DOHH2 (cell line): Measurements from ENCODE around the gene RPAP3.

Experiments used
- H3F3A ChIP-seq: fragments of 200-600 bp; sonication (generic), shearing (Covaris generic); 2 replicates; pipeline ENCODE4 v1.6.0; 2016; ENCODE audit warnings: antibody characterized with exemption, mild to moderate bottlenecking; ENCODE audit not compliant: control insufficient read depth, insufficient read depth
- H3K27ac ChIP-seq: fragments of 200-600 bp; sonication (generic); 2 replicates; pipeline ENCODE4 v1.5.1; 2014; ENCODE audit warnings: low read depth, mild to moderate bottlenecking, low read length, moderate library complexity
- H3K27me3 ChIP-seq: fragments of 200-600 bp; sonication (generic); 2 replicates; pipeline ENCODE4 v1.6.1; 2014; ENCODE audit warnings: mild to moderate bottlenecking, low read length, mixed read lengths; ENCODE audit not compliant: control insufficient read depth
- H3K36me3 ChIP-seq: fragments of 200-600 bp; sonication (generic); 2 replicates; pipeline ENCODE4 v1.6.1; 2014; ENCODE audit warnings: mild to moderate bottlenecking, low read length, moderate library complexity, mixed read lengths; ENCODE audit not compliant: control insufficient read depth
- H3K4me1 ChIP-seq: fragments of 200-600 bp; sonication (generic); 2 replicates; pipeline ENCODE4 v1.6.1; 2014; ENCODE audit warnings: mild to moderate bottlenecking, low read length, mixed read lengths; ENCODE audit not compliant: control insufficient read depth
- H3K4me2 ChIP-seq: fragments of 200-600 bp; sonication (generic); 2 replicates; pipeline ENCODE4 v1.6.0; 2014; ENCODE audit warnings: mild to moderate bottlenecking, low read length, moderate library complexity
- H3K4me3 ChIP-seq: fragments of 200-600 bp; sonication (generic); 2 replicates; pipeline ENCODE4 v1.5.1; 2014; ENCODE audit warnings: mild to moderate bottlenecking, low read length, mixed read lengths
- H3K79me2 ChIP-seq: fragments of 200-600 bp; sonication (generic); 2 replicates; pipeline ENCODE4 v1.6.1; 2014; ENCODE audit warnings: mild to moderate bottlenecking, low read length, mixed read lengths; ENCODE audit not compliant: control insufficient read depth
- H3K9me2 ChIP-seq: fragments of 200-600 bp; sonication (generic); replicated peaks from 2 replicates; pipeline ENCODE4 v1.6.1; 2014; ENCODE audit warnings: mild to moderate bottlenecking, low read length, mixed read lengths; ENCODE audit not compliant: control insufficient read depth
- H3K9me3 ChIP-seq: fragments of 200-600 bp; sonication (generic); 2 replicates; pipeline ENCODE4 v1.6.1; 2014; ENCODE audit warnings: antibody characterized with exemption, low read length, mixed read lengths; ENCODE audit not compliant: control insufficient read depth, insufficient read depth
- H4K20me1 ChIP-seq: fragments of 200-600 bp; sonication (generic); 2 replicates; pipeline ENCODE4 v1.6.0; 2014; ENCODE audit warnings: low read depth, mild to moderate bottlenecking, antibody characterized with exemption, low read length, moderate library complexity; ENCODE audit not compliant: control insufficient read depth, insufficient read depth
- EZH2phosphoT487 ChIP-seq: fragments of 200-600 bp; sonication (generic); IDR thresholded peaks from 2 replicates; pipeline ENCODE4 v1.6.1; 2017; ENCODE audit warnings: borderline replicate concordance, mild to moderate bottlenecking, antibody characterized with exemption, low read length, moderate library complexity, mixed read lengths
- TF ChIP-seq, protein P1 (sequence below): fragments of 200-600 bp; sonication (generic); IDR thresholded peaks from one replicate; pipeline ENCODE4 v1.5.1; 2014; ENCODE audit warnings: antibody characterized with exemption, mild to moderate bottlenecking, low read depth, low read length; ENCODE audit not compliant: poor library complexity, severe bottlenecking

The RPAP3 gene

DNA sequence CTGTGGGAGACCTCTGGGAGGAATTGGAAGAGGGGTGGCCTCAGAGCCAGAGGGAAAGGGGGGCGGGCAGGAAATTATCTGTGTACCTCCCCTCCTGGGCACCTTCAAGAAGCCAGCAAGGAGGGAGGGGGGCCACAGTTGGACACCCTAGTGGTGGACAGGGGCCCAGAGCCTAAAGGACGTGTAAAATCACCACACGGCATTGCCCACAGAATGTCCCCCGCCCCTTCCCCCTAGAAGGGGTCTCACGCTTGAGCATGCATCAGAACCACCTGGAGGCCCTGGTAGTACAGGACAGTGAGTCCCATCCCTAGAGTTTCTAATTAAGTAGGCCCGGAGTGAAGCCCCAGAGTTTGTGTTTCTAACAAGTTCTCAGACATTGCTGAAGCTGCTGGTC is 11.2 kb upstream of the RPAP3 start:
- Histone ChIP-seq H3K9me3 (no peaks in the 10 kb centered on the region), H3K4me3 (no peak overlapping the region), H3K4me2 (peak overlapping the region; percentile 17), H3K27me3 (no peaks in the 10 kb centered on the region), H3K79me2 (no peaks in the 10 kb centered on the region), H3K36me3 (no peaks in the 10 kb centered on the region), H3K27ac (no peak overlapping the region), H3K9me2 (no peaks in the 10 kb centered on the region), H3F3A (peaks cover 4% of the 10 kb centered on the region; the same call in 1 of the 2 replicates), H4K20me1 (no peaks in the 10 kb centered on the region), H3K4me1 (peaks cover 24% of the 10 kb centered on the region)
- no peak for TF ChIP-seq EZH2phosphoT487
- TF ChIP-seq, protein P1, sequence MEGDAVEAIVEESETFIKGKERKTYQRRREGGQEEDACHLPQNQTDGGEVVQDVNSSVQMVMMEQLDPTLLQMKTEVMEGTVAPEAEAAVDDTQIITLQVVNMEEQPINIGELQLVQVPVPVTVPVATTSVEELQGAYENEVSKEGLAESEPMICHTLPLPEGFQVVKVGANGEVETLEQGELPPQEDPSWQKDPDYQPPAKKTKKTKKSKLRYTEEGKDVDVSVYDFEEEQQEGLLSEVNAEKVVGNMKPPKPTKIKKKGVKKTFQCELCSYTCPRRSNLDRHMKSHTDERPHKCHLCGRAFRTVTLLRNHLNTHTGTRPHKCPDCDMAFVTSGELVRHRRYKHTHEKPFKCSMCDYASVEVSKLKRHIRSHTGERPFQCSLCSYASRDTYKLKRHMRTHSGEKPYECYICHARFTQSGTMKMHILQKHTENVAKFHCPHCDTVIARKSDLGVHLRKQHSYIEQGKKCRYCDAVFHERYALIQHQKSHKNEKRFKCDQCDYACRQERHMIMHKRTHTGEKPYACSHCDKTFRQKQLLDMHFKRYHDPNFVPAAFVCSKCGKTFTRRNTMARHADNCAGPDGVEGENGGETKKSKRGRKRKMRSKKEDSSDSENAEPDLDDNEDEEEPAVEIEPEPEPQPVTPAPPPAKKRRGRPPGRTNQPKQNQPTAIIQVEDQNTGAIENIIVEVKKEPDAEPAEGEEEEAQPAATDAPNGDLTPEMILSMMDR: no peak

DNA sequence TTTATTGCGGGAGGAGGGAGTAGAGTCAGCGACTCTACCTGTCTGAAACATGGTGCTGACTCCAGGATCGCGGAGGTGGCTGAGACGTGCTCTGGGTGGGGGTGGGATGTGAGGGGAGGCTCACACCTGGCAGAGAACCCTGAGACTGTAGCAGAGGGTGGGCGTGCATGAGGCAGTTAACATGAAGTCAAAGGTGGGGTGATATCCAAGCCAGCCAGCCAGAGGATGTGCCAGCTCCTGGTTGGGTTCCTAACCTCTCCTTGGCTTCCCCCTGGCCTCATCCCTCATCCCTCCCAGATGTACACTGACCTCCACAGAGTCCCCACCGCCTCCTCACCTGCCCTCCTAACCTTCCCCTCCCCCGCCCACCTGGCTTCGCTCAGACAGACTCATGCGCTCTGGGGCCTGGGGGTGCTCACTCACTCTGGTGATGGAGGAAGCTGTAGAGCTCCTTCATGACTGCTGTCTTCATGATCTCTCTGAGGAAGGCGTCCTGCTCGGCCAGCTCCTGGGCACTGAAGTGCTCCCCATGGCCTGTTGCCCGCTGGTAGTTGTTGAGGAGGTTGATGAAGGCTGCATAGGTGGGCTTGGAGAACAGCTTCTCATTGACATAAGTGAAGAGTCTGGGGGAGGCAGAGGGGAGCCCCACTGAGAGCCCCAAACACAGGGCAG is 10.2 kb upstream of the RPAP3 start:
- TF ChIP-seq EZH2phosphoT487: no peak
- TF ChIP-seq, protein P1: no peak
- H3K9me3 ChIP-seq: no peaks in the 10 kb centered on the region

DNA sequence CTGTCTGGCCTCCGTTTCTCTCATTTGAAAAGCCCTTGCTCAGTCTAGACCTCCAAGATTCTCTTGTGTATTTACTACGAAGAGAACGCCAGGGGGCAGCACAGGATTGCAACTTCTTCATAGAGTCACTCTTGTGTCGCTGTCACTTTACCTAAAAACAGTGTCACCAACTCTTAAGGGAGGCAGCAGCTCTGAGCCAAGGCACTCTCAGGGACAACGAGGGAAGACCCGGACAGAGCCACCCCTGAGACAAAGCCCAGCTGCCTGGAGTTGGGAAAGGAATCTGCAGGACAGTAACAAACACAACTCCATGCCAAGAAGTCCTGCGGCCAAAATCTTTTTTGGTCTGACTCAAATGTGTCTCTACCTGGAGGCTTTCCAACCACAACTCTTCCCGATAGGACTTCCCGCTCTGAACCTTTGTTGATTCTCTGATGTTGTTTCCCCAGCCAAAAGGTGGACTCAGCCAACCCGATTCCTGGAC is 9.6 kb upstream of the RPAP3 start:
- Histone ChIP-seq H3K4me1 (peaks cover 30% of the 10 kb centered on the region), H4K20me1 (no peaks in the 10 kb centered on the region), H3K27ac (no peak overlapping the region), H3K9me2 (no peaks in the 10 kb centered on the region), H3K36me3 (no peaks in the 10 kb centered on the region), H3K4me2 (no peak overlapping the region), H3K27me3 (no peaks in the 10 kb centered on the region), H3K79me2 (no peaks in the 10 kb centered on the region; the same call in 1 of the 2 replicates), H3F3A (peaks cover 4% of the 10 kb centered on the region; the same call in 1 of the 2 replicates), H3K9me3 (no peaks in the 10 kb centered on the region), H3K4me3 (no peak overlapping the region)
- no peak for TF ChIP-seq EZH2phosphoT487
- TF ChIP-seq, protein P1: peak; percentile 83

More for the DNA sequence above, 10.2 kb upstream of the RPAP3 start:
- Histone ChIP-seq H3K4me1 (peaks cover 24% of the 10 kb centered on the region), H3K79me2 (no peaks in the 10 kb centered on the region), H3K27me3 (no peaks in the 10 kb centered on the region), H3K27ac (no peak overlapping the region), H3K9me2 (no peaks in the 10 kb centered on the region), H3F3A (peaks cover 4% of the 10 kb centered on the region; the same call in 1 of the 2 replicates), H3K36me3 (no peaks in the 10 kb centered on the region), H4K20me1 (no peaks in the 10 kb centered on the region), H3K4me3 (no peak overlapping the region), H3K4me2 (no peak overlapping the region)
